ENCODE measurements around the gene ZNF610. TPM values are rescaled to one million over a fixed set of nuclear protein-coding genes. Genes with fewer than 3 reads are reported as not detected.

ZNF610 gene
- total and polyA plus RNA-seq, 2 donors (not counting 3 experiments of a cell fraction or from before 2014, with no cell fraction given): 1.1 to 1.3 TPM

GRCh38 chr19:52345162-52345561, 9.1 kb downstream of the ZNF610 start:
- intact Hi-C loops (cut with micrococcal nuclease): no loop called here
- Histone ChIP-seq H3K9ac (replicated peaks; ENCODE audit: extremely low read depth, insufficient read depth, low read length) (no peak overlapping the region), H3K4me3 (replicated peaks in 1 of 3; ENCODE audit: insufficient read depth in 1 of 3, low read depth in 1 of 3, low read length in 3 of 3) (no peak overlapping the region), H3K27ac (ENCODE audit: insufficient read depth, low read depth, low read length) (no peak overlapping the region), H4K20me1 (replicated peaks; ENCODE audit: control insufficient read depth, extremely low read depth, insufficient read depth, low read length) (no peaks in the 10 kb centered on the region), H3K36me3 (ENCODE audit: control insufficient read depth in 2 of 2, extremely low read depth in 1 of 2, insufficient read depth in 2 of 2, low read length in 2 of 2) (peaks cover 0 to 2% of the 10 kb centered on the region in 2 experiments), H3K9me1 (replicated peaks; ENCODE audit: control insufficient read depth, extremely low read depth, insufficient read depth, low read length) (no peaks in the 10 kb centered on the region), H3K9me3 (replicated peaks; ENCODE audit: control insufficient read depth, insufficient read depth, low read length) (no peaks in the 10 kb centered on the region), H3K27me3 (ENCODE audit: control insufficient read depth in 2 of 2, insufficient read depth in 2 of 2, low read length in 2 of 2) (no peaks in the 10 kb centered on the region), H3K79me2 (ENCODE audit: control insufficient read depth, insufficient read depth, low read length) (no peaks in the 10 kb centered on the region), H3K4me2 (ENCODE audit: insufficient read depth, low read length) (no peak overlapping the region), H2AFZ (ENCODE audit: low read depth, low read length) (no peak overlapping the region), H3K4me1 (ENCODE audit: control insufficient read depth, extremely low read depth, insufficient read depth, low read length) (no peaks in the 10 kb centered on the region)
- no TSS peak for BruUV-seq (replicated peaks)
- FAIRE-seq (no peak), DNase-seq (ENCODE audit: low read depth, low spot score) (no peak)
- POLR2A ChIA-PET: no interaction called here
- TF ChIP-seq JUN (IDR thresholded peaks at IDR 0.05; ENCODE audit: borderline replicate concordance, insufficient read depth, insufficient read length, low read depth) (no peak), POLR2A (IDR thresholded peaks at IDR 0.05; ENCODE audit: low read depth, low read length) (no peak), POLR2AphosphoS5 (IDR thresholded peaks at IDR 0.05; ENCODE audit: insufficient read depth, low read depth, low read length) (no peak), MYC (IDR thresholded peaks at IDR 0.05; ENCODE audit: low read depth, low read length) (no peak), CTCF (IDR thresholded peaks at IDR 0.05; ENCODE audit: extremely low read depth in 1 of 2, insufficient read depth in 1 of 2, low read depth in 1 of 2, low read length in 2 of 2) (no peak), EZH2 (IDR thresholded peaks at IDR 0.05; ENCODE audit: borderline replicate concordance, low read depth, low read length, severe bottlenecking) (no peak), GATA2 (IDR thresholded peaks at IDR 0.05; ENCODE audit: insufficient read depth, insufficient read length, low read depth, low read length) (no peak)
- TF ChIP-seq, protein P1, sequence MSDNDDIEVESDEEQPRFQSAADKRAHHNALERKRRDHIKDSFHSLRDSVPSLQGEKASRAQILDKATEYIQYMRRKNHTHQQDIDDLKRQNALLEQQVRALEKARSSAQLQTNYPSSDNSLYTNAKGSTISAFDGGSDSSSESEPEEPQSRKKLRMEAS (IDR thresholded peaks at IDR 0.05; ENCODE audit: insufficient read depth, insufficient read length): no peak
- dilution Hi-C loops (cut with MboI; ENCODE audit: extremely low pct_ligation_motif_present, low sequenced_read_pairs): no loop called here
- CTCF ChIA-PET: no interaction called here

Measured in endothelial cell of umbilical vein (primary cell).